GM13977 (cell line): ENCODE results near the gene FUZ.

Source experiments
- DNase-seq: peaks from one replicate; pipeline ENCODE4 v3.0.0; 2012; ENCODE audit warnings: low spot score
- in situ Hi-C: fragments of 300-500 bp; cut with MboI; formaldehyde crosslinking; loops from one replicate; pipeline ENCODE4 v1.12.0; 2022; ENCODE audit warnings: low sequenced_read_pairs, low pct_unique_long_range_greater_than_20kb, mixed read lengths, inconsistent platforms; ENCODE audit not compliant: unreplicated experiment
- TF ChIP-seq, protein P1 (sequence below): IDR thresholded peaks from 2 replicates; pipeline ENCODE4 v1.5.1; 2012; ENCODE audit warnings: mild to moderate bottlenecking, control low read depth; ENCODE audit not compliant: insufficient read depth; ENCODE audit errors: extremely low read depth, missing control alignments

The FUZ gene

DNA sequence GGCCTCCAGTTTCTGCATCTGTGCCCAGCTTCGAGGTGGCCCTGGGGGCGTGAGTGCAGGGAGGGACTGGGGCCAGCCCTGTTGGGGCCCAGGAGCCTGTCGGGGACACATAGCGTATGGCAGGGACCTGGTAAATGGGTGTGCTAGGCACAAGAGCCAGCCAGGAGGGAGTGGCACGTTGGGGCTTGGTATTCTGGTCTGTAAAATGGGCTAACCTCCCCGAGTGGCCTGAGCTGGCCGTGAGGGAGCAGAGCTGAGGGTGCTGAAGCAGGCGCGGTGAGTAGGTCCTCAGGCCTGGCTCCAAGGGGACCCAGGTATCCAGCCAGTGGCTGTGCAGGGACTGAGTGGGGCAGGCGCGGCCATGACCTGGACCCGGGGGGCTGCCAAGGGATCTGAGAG is 42.2 kb upstream of the FUZ start:
- in situ Hi-C loops: no loop called here
- DNase-seq: no peak
- TF ChIP-seq, protein P1, sequence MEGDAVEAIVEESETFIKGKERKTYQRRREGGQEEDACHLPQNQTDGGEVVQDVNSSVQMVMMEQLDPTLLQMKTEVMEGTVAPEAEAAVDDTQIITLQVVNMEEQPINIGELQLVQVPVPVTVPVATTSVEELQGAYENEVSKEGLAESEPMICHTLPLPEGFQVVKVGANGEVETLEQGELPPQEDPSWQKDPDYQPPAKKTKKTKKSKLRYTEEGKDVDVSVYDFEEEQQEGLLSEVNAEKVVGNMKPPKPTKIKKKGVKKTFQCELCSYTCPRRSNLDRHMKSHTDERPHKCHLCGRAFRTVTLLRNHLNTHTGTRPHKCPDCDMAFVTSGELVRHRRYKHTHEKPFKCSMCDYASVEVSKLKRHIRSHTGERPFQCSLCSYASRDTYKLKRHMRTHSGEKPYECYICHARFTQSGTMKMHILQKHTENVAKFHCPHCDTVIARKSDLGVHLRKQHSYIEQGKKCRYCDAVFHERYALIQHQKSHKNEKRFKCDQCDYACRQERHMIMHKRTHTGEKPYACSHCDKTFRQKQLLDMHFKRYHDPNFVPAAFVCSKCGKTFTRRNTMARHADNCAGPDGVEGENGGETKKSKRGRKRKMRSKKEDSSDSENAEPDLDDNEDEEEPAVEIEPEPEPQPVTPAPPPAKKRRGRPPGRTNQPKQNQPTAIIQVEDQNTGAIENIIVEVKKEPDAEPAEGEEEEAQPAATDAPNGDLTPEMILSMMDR: no peak

DNA sequence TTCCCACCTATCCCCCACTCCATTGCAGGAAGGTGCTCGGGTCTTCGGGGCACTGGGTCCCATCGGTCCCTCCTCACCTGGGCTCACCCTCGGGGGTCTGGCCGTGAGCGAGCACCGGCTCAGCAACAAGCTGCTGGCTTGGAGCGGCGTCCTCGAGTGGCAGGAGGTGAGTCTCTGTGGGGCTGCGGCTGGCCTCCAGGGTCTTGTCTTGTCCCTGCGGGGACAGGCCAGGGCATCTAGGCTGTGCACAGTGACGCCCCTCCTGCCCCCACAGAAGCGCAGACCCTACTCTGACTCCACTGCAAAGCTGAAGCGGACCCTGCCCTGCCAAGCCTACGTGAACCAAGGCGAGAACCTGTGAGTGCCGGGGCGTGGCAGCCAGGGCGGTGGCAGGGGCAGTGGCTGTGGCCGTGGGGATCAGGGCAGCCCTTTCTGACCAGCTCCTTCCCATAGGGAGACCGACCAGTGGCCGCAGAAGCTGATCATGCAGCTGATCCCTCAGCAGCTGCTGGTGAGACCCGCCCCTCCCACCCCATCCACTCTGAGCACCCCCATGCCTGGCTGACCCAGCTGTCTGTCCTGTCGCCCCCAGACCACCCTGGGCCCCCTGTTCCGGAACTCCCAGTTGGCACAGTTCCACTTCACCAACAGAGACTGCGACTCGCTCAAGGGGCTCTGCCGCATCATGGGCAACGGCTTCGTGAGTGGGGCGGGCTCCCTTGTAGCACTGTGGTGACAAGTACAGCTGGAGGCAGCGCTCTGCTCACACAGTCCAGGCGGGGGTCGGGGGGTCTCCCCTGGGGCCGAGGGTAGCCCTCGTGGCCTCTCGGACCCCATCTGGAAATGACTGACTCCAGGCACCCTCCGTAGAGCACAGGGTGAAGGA is 41.5 kb upstream of the FUZ start:
- TF ChIP-seq, protein P1: no peak
- in situ Hi-C loops: no loop called here

DNA sequence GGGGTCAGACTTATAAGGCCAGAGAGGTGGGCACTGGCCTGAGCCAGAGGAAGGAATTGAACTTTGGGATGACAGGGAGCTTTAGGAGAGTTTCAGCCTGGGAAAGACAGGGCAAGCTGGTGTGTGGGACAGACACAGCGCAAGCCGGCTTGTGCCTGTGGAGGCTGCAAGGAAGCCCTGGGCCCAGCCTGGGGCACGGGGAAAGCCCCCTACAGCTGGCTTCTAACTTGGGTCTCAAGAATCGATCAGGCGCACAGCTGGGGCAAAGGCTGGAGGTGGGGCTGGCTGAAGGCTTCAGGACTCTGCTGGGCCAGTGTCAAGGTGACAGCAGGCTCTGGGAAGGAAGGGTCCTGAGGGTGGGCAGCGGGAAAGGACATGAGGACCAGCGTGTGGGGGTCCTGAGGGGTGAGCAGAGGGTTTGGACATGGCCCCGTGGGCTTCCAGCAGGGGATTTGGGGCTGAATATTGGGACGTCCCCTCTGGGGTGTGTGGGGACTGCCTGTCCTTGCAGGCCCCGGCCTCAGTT is 40.8 kb upstream of the FUZ start:
- TF ChIP-seq, protein P1: no peak
- DNase-seq: no peak
- in situ Hi-C loops: no loop called here

More for the DNA sequence above, 41.5 kb upstream of the FUZ start:
- no peak for DNase-seq

DNA sequence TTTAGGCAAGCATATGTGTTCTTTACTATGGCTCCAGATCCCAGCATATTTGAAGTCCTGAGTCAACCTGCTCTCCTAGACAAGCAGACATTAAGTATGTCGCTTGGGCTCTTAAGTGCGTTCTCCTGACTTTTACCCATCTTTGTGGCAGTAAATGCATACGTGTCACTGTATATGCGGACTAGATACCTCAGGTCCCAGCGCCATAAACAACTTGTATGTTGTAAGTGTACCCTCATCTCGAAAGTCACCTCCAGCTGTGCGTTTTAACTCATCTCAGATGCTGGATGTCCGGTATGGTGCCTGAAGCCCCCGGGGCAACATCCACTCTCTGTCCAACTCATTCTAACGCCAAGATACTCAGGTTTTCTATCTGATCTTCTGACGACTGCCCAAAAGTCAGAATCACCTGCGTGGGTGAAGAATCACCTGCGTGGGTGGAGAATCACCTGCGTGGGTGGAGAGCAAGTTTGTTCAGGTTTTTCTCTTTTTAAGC is 39.6 kb upstream of the FUZ start:
- in situ Hi-C loops: no loop called here
- DNase-seq: no peak
- TF ChIP-seq, protein P1: no peak

DNA sequence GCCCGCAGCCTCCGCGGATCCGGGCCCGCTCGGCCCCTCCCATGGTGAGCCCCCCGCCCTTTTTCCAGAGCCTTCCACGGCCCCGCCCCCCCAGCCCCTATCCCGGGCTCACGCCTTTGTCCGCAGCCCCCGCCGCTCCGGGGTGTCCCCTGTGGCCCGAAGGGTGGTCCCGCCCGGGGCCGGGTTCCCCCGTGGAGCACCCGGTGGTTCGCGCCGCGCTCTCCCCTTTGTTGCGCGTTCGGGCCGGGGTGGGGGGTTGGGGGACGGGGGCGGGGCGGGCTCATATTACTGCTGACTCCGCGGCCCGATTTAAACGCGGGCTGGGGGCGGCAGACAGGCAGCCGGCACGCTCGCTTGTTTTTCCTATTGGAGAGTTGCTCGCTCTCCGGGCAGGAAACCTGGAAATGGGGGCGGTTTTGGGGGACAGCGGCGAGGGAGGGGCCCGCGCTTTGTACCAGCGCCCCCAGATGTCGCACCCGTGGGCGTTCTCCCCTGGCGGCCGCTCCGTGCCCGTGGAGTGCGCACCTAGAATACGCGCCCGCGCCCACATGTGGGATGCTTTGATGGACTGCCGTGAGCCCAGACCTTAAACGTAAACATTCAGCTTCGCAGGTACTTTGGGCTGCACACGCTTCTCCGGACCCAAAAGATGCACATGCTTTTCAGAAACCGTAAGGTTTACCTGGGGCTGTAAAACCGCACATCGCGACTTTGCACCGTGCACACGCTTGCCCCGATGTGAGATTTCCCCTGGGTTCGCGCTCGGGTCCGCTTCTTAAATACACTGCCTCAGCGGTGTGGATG is 38.6 kb upstream of the FUZ start:
- peak; percentile 69 for DNase-seq
- in situ Hi-C loops: no loop called here
- TF ChIP-seq, protein P1: no peak
